GM12891 (cell line): ENCODE measurements around the gene ZNF227.

Source experiments
- PAX5 ChIP-seq: IDR thresholded peaks from 2 replicates; pipeline ENCODE4 v1.6.1; 2011; ENCODE audit warnings: low read length, moderate library complexity, mild to moderate bottlenecking; ENCODE audit not compliant: insufficient read depth, severe bottlenecking
- POLR2A ChIP-seq: IDR thresholded peaks from 2 replicates; pipeline ENCODE4 v1.6.1; 2011; ENCODE audit warnings: low read depth, low read length, control low read depth
- POLR2AphosphoS5 ChIP-seq: IDR thresholded peaks from 2 replicates; pipeline ENCODE4 v1.6.1; 2011; ENCODE audit warnings: low read depth, low read length, control low read depth
- POU2F2 ChIP-seq: IDR thresholded peaks from 2 replicates; pipeline ENCODE4 v1.6.1; 2011; ENCODE audit warnings: low read depth, mild to moderate bottlenecking, control low read depth, low read length, moderate library complexity
- TAF1 ChIP-seq: IDR thresholded peaks from 2 replicates; pipeline ENCODE4 v1.6.1; 2011; ENCODE audit warnings: low read depth, low read length, control low read depth

DNA sequence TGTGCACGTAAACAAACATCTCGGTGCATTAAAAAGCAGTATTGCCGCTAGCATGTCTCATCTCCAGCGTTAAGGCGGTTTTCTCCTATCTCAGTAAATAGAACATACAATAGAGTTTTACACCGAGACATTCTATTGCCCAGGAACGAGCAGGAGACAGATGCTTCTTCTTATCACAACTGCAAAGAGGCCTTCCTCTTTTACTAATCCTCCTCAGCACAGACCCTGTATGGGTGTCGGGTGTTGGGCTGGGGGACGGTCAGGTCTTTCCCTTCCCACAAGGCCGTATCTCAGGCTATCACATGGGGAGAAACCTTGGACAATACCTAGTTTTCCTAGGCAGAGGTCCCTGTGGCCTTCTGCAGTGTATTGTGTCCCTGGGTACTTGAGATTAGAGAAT is 68.6 kb downstream of the ZNF227 start:
- TF ChIP-seq PAX5 (no peak), POLR2AphosphoS5 (no peak), POLR2A (no peak), TAF1 (no peak), POU2F2 (no peak)
